HEK293 (cell line): Measurements from ENCODE around the gene CLIC5.

Source experiments
- CTCF ChIP-seq: fragments of 450-650 bp; formaldehyde crosslinking; IDR thresholded peaks from 2 replicates; pipeline ENCODE4 v1.5.1; 2016; ENCODE audit warnings: missing biosample characterization, missing genetic modification characterization
- ZBTB44 ChIP-seq: fragments of 450-650 bp; IDR thresholded peaks from 2 replicates; pipeline ENCODE4 v1.5.1; 2018; ENCODE audit warnings: missing biosample characterization, mild to moderate bottlenecking, missing genetic modification characterization
- ZFHX2 ChIP-seq: fragments of 450-650 bp; formaldehyde crosslinking; conservative IDR thresholded peaks from 2 replicates; pipeline ENCODE4 v1.5.1; 2016; ENCODE audit warnings: missing biosample characterization, missing genetic modification characterization
- ZNF133 ChIP-seq: fragments of 450-650 bp; formaldehyde crosslinking; IDR thresholded peaks from 2 replicates; pipeline ENCODE4 v1.5.1; 2016; ENCODE audit warnings: missing biosample characterization, missing genetic modification characterization
- ZNF138 ChIP-seq: fragments of 450-650 bp; formaldehyde crosslinking; IDR thresholded peaks from 2 replicates; pipeline ENCODE4 v1.5.1; 2016; ENCODE audit warnings: missing biosample characterization, missing genetic modification characterization, borderline replicate concordance
- ZNF155 ChIP-seq: fragments of 450-650 bp; formaldehyde crosslinking; IDR thresholded peaks from 2 replicates; pipeline ENCODE4 v1.5.1; 2016; ENCODE audit warnings: missing biosample characterization, missing genetic modification characterization
- ZNF18 ChIP-seq: fragments of 450-650 bp; formaldehyde crosslinking; IDR thresholded peaks from 2 replicates; pipeline ENCODE4 v1.5.1; 2016; ENCODE audit warnings: missing biosample characterization, missing genetic modification characterization
- ZNF274 ChIP-seq, 2 experiments: fragments of 200-500 bp in 1 of 2; fragments of 450-650 bp in 1 of 2; sonication (Bioruptor generic) in 1 of 2; formaldehyde crosslinking in 1 of 2; IDR thresholded peaks; 2 replicates each; pipeline versions ENCODE4 v1.5.1 to v1.6.1; 2014 to 2016; ENCODE audit warnings: borderline replicate concordance in 1 of 2, inconsistent platforms in 1 of 2, low read length in 1 of 2, missing biosample characterization in 1 of 2, missing genetic modification characterization in 1 of 2

GRCh38 chr6:45931232-45931631 is 84.4 kb downstream of the CLIC5 start:
- TF ChIP-seq CTCF (tag by site-specific recombination) (no peak), ZNF155 (tag by site-specific recombination) (no peak), ZFHX2 (tag by site-specific recombination) (no peak), ZNF133 (tag by site-specific recombination) (no peak), ZNF138 (no peak), ZBTB44 (tag by site-specific recombination) (no peak), ZNF274 (IDR thresholded peaks at IDR 0.05; ENCODE audit: low read length) (no peak), ZNF274 (tag by site-specific recombination; IDR thresholded peaks at IDR 0.05; ENCODE audit: borderline replicate concordance) (no peak), ZNF18 (no peak)
